Lower lobe of right lung (tissue), 2 donors: ENCODE data around the gene DDN. TPM values are rescaled to one million over a fixed set of nuclear protein-coding genes. Genes with fewer than 3 reads are reported as not detected.

ENCODE experiments used
- ATAC-seq, 2 donors: fragments of 200-7000 bp; cut with Tn5 transposase; one replicate each; pipeline ENCODE4 v1.9.1; 2020 to 2022; ENCODE audit warnings: mild to moderate bottlenecking in 2 of 2, moderate library complexity in 2 of 2
- DNase-seq: peaks from one replicate; pipeline ENCODE4 v3.0.0-alpha.2; 2020
- H3K27ac ChIP-seq: fragments of 200-600 bp; one replicate; pipeline ENCODE4 v1.8.0; 2022
- H3K27me3 ChIP-seq: fragments of 200-600 bp; one replicate; pipeline ENCODE4 v1.8.0; 2022; ENCODE audit warnings: low read depth
- H3K36me3 ChIP-seq: fragments of 200-600 bp; one replicate; pipeline ENCODE4 v1.8.0; 2022; ENCODE audit warnings: mild to moderate bottlenecking
- H3K4me1 ChIP-seq: fragments of 200-600 bp; one replicate; pipeline ENCODE4 v1.8.0; 2022
- H3K4me3 ChIP-seq: fragments of 200-600 bp; one replicate; pipeline ENCODE4 v1.8.0; 2022; ENCODE audit warnings: mild to moderate bottlenecking
- H3K9me3 ChIP-seq: fragments of 200-600 bp; one replicate; pipeline ENCODE4 v1.8.0; 2022
- CTCF ChIP-seq: fragments of 200-600 bp; IDR thresholded peaks from one replicate; pipeline ENCODE4 v1.8.0; 2022; ENCODE audit warnings: antibody characterized with exemption, mild to moderate bottlenecking
- intact Hi-C: fragments of 100-400 bp; cut with DNase I; formaldehyde crosslinking; loops from one replicate; pipeline ENCODE4 v1.11.0; 2022
- total RNA-seq: library from RNA; stranded (reverse); fragmentation: NEBNext Ultra II Directional; extraction: Animal tissue kit (Norgen Biotek cat#: 25700); gene quantifications from one replicate; pipeline ENCODE4 v1.2.1, GENCODE V29; 2021
- donor health status: DM: no; HTN: yes; CAD: no; lungs with severe emphysema.

DDN gene
- total RNA-seq, 1 donor from 2014 or later = not detected

GRCh38 chr12:48991247-48992050 lies 7.7 kb downstream of the DDN start:
- no peak for ATAC-seq
- intact Hi-C loops = no loop called here
- H3K27me3 ChIP-seq = peaks cover 73% of the 10 kb centered on the region
- peaks cover 12% of the 10 kb centered on the region for H3K4me1 ChIP-seq
- no peak for TF ChIP-seq CTCF
- H3K36me3 ChIP-seq = no peaks in the 10 kb centered on the region
- H3K9me3 ChIP-seq = no peaks in the 10 kb centered on the region
- H3K4me3 ChIP-seq = no peak overlapping the region
- DNase-seq = no peak
- H3K27ac ChIP-seq = no peak overlapping the region

- Histone ChIP-seq H3K9me3 (no peaks in the 10 kb centered on the region), H3K27me3 (peaks cover 82% of the 10 kb centered on the region), H3K27ac (no peak overlapping the region), H3K4me3 (no peak overlapping the region), H3K36me3 (no peaks in the 10 kb centered on the region), H3K4me1 (peaks cover 11% of the 10 kb centered on the region)
- no peak for TF ChIP-seq CTCF
- DNase-seq (no peak), ATAC-seq (no peak)
- intact Hi-C loops = no loop called here
Measured at GRCh38 chr12:48990552-48990951, 8.6 kb downstream of the DDN start.

DNA sequence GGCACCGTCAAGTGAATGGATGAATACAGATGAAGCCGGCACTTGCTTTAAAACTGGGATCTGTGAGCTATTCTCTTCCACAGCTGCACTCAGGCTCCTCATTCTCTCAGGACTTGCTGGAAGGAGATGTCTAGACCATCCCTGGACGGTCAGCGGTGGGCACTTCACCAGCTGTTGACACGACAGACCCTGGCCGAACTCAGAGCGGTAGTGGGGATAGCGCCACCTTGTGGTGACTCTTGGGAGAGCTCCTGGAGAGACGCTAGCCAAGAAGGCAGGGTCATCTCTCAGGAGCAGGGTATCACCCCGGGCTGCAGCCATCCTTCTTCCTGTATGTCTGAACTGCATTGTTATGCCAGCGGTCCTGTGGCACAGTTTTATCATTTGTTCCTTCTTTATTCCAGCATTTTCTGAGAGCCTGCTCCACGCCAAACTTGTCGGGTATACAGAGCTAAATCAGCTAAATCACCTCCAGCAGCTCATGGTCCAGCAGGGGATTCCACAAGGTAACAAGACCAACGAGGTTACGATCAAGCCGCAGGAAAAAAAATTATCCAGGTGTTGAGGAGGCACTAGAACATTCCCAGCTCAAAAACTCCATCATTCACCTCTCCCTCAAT lies 11.0 kb downstream of the DDN start:
- Histone ChIP-seq H3K4me1 (peaks cover 5% of the 10 kb centered on the region), H3K36me3 (no peaks in the 10 kb centered on the region), H3K27ac (no peak overlapping the region), H3K4me3 (no peak overlapping the region), H3K9me3 (no peaks in the 10 kb centered on the region), H3K27me3 (peaks cover 81% of the 10 kb centered on the region)
- TF ChIP-seq CTCF = peak; percentile 92
- DNase-seq (peak; percentile 78), ATAC-seq (peak; percentile 84 to 85)
- intact Hi-C loops = no loop called here

GRCh38 chr12:48986720-48987291 lies 12.4 kb downstream of the DDN start:
- no peak overlapping the region for H3K27ac ChIP-seq
- no peaks in the 10 kb centered on the region for H3K36me3 ChIP-seq
- H3K4me3 ChIP-seq = no peak overlapping the region
- no peaks in the 10 kb centered on the region for H3K9me3 ChIP-seq
- TF ChIP-seq CTCF = no peak
- intact Hi-C loops = no loop called here
- ATAC-seq = no peak
- DNase-seq = no peak
- peaks cover 89% of the 10 kb centered on the region for H3K27me3 ChIP-seq
- peaks cover 6% of the 10 kb centered on the region for H3K4me1 ChIP-seq

GRCh38 chr12:48985901-48986300 lies 13.3 kb downstream of the DDN start:
- H3K27me3 ChIP-seq = peaks cover 95% of the 10 kb centered on the region
- H3K4me3 ChIP-seq = no peak overlapping the region
- intact Hi-C loops = no loop called here
- TF ChIP-seq CTCF = no peak
- H3K4me1 ChIP-seq = peaks cover 15% of the 10 kb centered on the region
- H3K27ac ChIP-seq = no peak overlapping the region
- DNase-seq (no peak), ATAC-seq (no peak)
- H3K9me3 ChIP-seq = no peaks in the 10 kb centered on the region
- no peaks in the 10 kb centered on the region for H3K36me3 ChIP-seq
